NCI-H2227 (cell line): ENCODE measurements around the gene MYMX.

Experiments used
- DNase-seq: peaks from one replicate; lab custom pipeline; 2025; ENCODE audit not compliant: unreplicated experiment; lab: John Stamatoyannopoulos, UW

MYMX gene

DNA sequence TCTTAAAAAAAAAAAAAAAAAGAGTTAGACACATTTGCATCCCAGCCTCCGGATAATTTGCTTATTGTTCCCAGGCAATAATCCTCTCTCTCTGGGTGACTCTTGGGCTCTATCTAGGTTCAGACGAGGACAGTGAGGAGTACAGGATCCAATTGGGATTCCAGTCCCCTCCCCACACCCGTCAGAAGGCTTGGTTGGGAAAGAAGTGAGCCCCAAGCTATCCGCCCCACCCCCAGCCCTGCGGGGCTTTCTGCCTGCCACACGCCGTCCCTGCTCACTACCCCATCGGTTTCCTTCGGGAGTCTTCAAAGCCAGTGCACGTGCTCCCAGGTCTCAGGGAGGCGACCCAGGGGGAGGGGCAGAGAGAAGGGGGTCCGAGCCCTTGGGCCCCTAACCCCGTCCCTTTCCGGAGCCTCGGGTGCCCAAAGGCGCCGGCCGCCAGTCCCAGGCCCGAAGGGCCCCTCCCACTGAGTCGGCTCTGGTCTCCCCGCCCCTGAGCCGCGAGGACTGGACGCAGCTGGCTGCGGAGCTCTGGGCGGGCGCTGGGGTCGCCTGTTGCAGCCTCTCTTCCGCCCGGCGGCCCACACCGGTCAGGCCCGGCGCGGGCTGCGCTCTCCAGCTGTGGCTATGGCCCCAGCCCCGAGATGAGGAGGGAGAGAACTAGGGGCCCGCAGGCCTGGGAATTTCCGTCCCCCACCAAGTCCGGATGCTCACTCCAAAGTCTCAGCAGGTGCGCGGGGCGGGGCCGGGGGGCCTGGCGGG is 2.5 kb downstream of the MYMX start:
- peak; percentile 87 for DNase-seq

DNA sequence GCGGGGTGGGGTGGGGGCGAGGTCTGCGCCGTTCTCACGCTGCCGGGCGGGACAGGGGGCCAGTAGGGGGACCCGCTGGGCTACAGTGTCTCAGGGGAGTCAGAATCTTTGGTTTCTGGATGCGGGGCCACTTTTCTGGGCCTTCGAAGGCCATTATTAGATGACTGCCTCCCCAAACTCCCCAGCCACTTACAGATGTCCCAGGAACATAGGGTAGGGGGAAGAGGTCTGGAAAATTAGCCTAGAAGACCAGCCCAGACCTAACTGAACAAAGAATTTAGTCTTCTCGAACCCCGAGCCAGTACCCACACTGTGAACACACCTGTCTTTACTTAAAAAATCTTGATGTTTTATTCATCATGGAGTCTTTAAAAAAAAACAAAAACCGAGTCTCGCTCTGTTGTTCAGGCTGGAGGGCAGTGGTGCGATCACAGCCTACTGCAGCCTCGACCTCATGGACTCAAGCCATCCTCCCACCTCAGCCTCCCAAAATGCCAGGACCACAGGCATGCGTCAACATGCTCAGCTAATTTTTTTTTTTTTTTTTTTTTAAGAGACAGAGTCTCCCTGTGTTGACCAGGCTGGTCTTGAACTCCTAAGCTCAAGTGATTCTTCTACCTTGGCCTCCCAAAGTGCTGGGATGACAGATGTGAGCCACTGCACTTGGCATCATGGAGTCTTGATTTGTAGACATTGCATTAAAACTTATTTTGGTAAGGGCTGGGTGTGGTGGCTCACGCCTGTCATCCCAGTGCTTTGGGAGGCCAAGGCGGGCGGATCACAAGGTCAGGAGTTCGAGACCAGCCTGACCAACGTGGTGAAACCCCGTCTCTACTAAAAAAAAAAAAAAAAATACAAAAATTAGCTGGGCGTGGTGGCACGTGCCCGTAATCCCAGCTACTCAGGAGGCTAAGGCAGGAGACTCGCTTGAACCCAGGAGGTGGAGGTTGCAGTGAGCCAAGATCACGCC is 3.4 kb downstream of the MYMX start:
- no peak for DNase-seq

DNA sequence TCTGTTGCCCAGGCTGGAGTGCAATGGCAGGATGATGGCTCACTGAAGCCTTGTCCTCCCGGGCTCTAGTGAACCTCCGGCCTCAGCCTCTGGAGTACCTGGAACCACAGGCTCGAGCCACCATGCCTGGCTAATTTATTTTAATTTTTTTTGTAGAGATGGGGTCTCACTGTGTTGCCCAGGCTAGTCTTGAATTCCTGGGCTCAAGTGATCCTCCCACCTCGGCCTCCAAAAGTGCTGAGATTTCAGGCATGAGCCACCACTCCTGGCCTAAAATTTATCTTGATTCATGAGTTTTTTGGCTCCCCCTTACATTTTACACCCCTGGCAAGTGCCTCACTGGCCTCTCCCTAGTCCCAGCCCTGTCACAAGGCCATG is 4.2 kb downstream of the MYMX start:
- no peak for DNase-seq

DNA sequence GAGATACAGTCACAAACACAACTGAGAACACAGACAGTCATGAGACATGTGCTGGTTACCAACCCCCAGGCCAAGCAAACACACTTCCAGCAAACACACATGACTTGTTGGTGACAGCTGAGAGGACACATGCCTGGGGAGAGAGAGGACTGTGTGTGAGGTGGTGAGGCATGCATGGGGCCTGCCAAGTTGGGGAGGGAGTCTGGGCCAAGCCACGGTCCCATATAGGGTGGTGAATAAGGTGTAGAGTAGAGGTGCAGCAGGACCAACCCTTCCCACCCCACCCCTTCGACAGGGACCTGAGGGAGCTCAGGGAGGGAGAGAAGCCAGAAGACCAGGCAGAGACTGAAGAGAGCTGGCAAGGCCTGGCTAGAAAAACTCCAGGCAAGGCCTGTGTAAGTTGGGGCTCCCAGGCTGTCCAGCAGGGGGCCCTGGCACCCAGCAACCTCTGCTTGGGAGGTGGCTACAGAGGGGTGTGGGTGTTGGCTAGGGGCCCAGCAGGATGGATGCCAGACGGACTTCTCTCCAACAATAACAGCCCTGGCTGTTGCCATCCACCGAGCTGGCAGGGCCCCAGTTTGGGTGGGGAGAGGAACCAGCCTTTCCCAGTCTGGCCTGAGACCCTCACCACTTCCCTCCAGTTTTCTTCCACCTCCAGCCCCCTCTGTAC is 4.7 kb downstream of the MYMX start:
- peak; percentile 36 for DNase-seq

DNA sequence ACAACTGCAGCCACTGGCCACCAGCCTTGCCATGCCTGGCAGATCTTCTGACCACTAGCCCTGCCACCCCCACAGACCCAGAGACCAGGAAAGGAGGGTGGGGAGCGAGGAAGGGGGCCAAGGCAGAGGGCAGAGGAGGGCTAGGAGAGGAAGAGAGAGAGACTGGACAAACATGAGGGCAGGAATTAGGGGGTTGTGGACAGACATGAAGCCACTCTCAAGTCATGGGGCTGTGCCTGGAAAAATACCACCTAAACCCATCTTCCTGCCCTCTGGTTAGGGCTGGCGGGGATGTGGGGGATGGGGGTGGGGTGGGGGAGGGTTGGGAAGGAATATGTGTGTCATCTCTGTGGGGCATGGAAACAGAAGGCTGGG is 5.2 kb downstream of the MYMX start:
- no peak for DNase-seq

DNA sequence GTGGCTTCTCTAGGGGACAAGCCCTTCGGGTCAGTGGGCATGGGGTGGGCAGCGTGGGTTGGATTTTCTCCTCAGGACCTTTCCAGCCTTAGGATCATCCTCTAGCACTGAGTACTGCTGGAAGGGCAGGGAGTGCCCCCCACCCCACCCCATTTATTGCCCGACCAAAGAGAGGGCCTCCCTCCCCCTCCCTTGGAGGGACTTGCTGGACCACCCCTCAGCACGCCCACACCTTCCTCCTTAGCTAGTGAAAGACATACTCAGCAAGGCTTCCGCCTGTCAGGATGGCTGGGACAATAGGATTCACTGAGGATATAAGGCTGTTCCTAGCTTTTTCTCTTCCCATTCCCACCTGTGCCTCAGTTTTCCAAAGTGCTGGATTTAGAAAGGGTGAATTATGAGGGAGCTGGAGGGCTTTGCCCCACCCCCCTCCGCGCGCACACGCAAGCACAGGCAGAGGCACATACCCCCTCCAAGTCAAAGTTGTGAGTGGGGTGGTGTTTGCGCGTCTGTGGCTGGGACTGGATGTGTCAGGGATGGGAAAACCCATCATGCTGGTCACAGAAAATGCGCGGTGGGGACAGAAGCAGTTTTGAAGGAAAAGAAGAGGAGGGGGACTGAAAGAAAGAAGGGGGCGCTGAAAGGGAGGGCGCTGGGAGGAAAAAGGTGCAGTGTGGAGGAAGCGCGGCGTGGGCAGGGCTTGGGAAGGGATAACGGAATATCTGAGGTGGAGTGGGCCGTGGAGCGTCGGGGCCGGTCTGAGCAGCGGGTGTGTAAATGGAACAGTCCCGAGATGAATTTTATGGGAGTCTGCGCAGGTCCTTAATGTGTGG is 6.0 kb downstream of the MYMX start:
- no peak for DNase-seq

DNA sequence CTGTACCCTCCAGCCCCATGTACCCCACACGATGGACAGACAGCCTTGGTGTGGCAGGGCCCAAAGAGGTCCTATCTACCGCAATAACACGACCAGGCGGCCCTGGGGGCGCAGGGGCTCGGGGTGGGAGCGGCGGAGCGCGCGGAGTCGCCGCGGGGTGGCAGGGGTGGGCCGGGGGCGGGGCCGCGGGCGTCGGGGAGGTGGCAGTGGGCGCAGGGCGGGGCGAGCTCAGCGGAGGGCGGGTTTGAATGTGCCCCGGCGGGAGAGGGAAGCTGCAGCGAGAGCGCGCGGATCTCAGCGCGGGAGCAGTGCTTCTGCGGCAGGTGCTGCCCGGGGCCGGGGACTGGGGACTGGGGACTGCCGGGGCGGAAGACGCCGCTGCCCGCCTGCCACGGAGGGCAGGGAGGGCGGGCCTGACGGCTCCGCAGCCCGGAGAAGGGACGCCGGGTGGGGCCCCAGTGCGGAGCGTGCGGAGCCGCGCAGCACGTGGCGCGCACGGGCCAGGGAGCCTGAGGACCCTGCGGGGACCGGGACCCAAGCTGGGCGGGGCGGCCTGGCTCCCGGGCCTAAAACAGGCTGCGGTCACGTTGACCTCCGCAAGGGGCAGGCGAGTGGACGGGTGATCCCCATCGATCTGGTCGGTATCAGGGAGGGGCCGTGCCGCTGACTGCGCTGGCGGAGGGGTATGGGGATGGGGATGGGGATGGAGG is 6.7 kb downstream of the MYMX start, which contains the start of gene SLC29A1:
SLC29A1 (plus strand) TSS at position 277 of the 710 bp plus-strand sequence. CDS start 3,719 bp downstream, outside the sequence.
- peak; percentile 80 for DNase-seq

DNA sequence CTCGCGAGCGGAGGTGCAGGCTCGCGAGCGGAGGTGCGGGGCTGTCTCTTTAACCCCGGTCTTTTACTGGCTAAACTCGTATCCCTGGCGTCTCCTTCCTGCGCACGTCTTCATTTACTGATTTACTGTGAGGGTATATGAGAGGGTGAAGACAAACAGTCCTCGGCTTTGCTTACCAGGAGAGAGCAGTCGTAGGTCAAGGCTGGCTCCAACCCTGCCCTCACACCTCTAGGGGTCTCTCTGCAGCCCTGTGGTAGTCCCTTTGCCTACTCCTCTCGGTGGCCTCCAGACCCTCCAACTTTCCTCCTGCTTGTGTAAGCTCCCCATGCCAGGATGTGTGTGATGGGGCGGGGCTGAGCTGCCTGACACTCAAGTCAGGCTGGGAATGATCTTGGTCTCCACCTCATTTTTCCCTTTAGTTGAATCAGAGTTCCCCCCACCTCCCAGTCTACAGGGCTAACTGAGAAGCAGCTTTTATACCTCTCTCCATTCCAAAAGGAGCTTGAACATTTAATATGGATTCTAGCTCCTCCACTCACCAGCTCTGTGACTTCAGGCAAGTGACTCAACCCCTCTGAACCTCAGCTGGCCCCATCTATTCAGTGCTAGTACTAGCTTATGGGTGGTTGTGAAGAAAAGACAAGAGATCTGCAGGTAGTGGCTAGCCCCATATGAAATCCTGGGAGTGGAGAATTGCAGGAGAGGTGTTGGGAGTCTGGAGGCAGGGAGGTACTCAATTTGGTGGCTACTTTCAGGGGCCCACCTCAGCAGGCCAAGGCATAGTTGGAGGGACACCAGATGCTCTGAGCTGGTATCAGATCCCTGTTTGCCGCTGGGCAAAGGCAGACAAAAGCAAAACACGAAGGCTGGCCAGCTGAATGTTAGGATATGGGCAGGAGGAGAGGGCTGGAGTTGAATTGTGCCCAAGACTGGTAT is 7.6 kb downstream of the MYMX start:
- DNase-seq: peak; percentile 10

DNA sequence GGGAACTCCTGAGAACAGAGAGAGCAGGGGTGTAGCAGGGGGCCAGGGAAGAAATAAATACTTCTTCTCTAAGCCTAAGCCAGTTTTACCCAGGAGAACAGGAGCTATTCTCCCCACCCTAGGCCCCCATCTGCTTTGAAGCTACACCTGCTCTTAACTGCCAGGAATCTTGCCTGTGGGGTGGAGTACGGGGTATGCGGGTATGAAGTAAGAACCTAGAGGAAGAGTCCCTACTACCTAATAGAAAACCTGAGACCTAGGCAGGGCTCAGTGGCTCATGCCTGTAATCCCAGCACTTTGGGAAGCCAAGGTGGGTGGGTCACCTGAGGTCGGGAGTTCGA is 8.2 kb downstream of the MYMX start:
- DNase-seq: no peak

DNA sequence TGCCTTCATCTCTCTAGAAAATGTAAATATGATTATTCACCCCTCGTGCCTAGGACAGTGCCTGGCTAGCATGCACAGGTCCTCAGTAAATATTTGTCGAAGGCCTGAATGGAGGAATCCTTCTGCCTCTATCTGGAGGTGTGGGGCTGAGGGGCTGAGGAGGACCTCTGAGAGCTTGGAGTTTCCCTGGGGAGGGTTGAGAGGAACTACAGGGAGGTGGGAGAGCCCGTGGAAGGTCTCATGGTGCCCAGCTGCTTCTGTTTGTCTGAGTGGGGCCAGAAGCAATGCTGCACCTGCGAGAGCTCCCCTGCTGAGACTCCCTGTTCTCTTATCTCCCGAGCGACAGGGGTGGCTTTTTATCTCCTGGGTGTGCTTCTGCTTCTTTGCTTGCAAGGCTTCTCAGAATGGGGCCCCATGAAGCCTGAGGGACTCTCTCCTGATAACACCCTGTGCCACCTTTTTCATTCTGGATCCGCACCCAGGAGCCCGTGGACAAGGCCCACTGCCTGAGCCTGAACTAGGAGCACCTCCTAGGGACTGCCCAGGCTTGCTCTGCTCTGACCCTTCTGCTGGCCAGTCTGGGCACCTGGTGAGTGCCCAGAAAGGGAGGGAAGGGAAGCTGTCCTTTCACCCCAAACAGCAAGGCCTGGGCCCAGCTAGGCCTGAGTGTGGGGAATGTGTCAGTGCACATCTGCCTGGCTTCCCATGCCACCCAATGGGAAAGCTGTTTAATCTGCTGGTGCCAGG is 9.0 kb downstream of the MYMX start:
- DNase-seq: no peak

DNA sequence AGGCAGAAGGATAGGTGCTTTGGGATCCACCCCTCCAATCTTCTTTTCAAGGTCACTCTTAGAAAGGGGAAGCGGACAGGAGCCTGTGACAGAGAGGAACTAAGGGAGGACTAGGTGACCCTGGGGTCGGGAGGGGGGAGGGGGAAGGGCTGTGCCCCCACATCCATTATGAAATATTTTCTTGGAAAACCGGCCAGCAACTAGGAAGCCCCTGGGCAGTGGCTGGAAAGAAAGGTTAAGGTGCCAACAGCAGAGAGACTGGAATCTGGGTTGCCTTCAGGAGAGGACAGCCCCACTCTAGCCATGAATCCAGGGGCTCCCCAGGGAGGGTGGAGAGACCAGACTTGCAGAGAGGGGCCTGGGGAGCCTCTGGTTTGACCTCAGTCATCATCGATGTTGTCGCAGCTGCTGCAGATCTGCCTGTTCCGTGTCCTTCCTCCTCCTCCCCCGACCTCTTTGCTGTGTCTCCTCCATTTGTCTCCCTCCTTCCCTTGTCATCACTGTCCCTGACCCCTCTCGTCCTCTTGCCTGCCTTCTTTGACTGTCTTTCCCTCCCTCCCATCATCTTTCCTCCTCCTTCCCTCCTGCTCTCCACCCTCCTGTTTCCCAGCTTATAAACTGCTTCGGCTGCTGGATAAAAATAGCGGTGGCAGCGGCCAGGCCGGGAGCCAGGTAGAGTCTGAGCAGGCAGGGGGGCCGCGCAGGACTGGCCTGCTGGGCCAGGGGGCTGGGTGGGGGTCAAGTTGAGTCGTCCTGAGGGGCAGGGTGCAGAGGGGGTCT is 9.8 kb downstream of the MYMX start:
- peak; percentile 17 for DNase-seq

DNA sequence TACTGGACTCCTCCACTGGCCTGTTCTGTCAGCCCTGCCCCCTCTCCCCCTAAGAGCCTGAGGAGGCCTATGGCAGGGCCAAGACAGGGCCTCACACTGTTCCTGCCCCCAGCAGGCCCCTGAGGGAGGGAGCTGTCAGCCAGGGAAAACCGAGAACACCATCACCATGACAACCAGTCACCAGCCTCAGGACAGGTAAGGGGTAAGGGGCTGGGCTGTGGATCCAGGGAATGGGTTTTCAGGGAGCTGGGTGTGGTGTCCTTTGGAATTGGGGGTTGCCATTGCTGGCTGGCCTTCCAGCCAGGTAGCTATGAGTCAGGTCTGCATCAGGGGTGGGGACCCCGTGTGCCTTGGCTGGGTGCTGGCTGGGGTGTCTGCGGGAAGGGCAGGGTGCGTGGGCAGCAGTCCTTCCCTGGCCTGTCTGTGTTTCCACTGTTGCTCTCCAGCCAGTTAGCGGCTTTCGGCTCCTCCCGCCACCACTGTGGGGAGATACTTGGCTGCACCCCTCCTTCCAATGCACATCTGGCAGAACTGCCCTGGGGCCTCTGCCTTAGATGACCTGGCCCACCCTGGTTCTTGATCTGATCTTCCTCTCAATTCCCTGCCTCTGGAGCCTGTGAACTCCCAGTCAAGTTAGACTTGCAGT is 10.5 kb downstream of the MYMX start:
- peak; percentile 25 for DNase-seq

DNA sequence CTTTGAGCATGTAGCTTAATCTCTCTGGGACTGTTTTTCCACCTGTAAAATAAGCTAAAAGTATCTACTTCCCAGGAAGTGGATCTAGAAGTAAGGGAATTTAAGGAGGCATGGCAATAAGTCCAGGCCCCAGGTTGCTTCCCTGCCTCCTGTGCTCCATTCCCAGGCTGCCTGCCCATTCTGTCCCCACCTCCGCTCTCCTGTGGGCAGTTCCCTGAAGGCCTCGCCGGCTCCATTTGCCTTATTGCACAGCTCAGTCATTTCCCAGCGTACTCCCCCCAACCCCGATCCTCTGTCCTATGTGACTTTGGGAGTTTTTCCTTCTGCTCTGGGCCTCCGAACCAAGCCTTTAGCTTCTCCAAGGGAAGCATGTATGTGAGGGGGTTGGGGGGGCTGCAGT is 11.3 kb downstream of the MYMX start:
- DNase-seq: no peak

DNA sequence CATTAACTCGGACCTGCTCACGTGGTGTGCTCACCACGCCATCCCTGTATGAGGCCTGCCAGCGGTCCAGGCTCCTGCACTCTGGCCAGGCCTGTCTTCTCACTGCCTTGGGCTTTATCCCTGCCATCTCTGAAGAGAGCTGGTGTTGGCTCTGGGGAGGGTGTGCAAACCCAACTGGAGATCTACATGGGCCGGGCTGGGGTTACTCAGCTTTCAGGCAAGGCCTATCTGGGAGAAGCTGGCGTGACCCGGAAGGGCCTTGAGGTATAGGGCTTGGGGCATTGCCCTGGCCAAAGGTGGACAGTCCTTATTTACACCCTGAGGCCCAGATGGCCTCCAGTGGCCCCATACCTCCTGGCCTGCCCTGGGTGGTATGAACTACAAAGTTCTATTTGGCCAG is 11.7 kb downstream of the MYMX start:
- DNase-seq: no peak

DNA sequence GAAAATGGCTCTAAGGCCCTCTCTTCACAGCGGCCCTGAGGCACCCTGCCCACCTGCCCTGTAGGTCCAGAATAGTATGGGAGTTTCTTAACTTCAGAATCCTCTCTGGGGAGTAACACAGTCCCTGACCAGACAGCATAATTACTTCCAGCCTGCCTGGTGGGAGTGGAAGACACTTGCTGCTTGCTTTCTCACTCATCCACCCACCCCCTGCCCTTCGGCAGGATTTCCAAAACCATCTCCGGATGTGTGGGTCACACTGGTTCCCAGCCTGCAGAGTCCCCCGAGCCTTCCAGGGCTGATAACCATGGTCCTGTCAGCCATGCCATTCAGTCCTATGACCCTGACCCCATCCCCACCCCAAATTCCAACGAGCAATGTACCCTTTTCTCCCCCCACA is 12.1 kb downstream of the MYMX start:
- no peak for DNase-seq

DNA sequence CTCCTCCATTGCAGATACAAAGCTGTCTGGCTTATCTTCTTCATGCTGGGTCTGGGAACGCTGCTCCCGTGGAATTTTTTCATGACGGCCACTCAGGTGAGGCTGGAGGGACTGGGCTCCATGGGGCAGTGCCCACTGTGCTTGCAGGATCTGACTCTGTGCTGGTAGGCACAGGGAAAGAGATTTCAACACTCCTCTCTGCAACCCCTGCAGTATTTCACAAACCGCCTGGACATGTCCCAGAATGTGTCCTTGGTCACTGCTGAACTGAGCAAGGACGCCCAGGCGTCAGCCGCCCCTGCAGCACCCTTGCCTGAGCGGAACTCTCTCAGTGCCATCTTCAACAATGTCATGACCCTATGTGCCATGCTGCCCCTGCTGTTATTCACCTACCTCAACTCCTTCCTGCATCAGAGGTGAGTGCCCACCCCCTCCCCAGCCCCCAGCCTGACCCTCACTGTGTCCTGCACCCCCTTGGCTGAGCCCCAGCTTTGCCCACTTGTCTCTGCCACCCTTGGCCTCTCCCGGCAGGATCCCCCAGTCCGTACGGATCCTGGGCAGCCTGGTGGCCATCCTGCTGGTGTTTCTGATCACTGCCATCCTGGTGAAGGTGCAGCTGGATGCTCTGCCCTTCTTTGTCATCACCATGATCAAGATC is 12.8 kb downstream of the MYMX start:
- DNase-seq: no peak
